SK-N-SH (cell line): ENCODE measurements around the gene PIK3R3. TPM values are rescaled to one million over a fixed set of nuclear protein-coding genes. Genes with fewer than 3 reads are reported as not detected.

Source experiments
- CTCF ChIA-PET: fragments of 300-600, 350-600 bp; formaldehyde crosslinking; extraction: SDS; loops from one replicate; lab custom pipeline; 2021; lab: Yijun Ruan, JAX
- POLR2A ChIA-PET: fragments of 350-600 bp; sonication (Branson Sonifier 250); formaldehyde crosslinking; extraction: SDS; loops from one replicate; lab custom pipeline; 2020; ENCODE audit warnings: antibody characterized with exemption, inconsistent platforms; lab: Yijun Ruan, JAX
- DNase-seq: peaks from one replicate; pipeline ENCODE4 v3.0.0; 2012
- H2AFZ ChIP-seq: fragments of 200-600 bp; sonication (generic); 2 replicates; pipeline ENCODE4 v1.8.1; 2016; ENCODE audit warnings: antibody characterized with exemption, mild to moderate bottlenecking, low read depth
- H3F3A ChIP-seq: fragments of 200-600 bp; sonication (generic); replicated peaks from 2 replicates; pipeline ENCODE3; 2016; ENCODE audit warnings: antibody characterized with exemption, mild to moderate bottlenecking; ENCODE audit not compliant: insufficient read depth
- H3K27ac ChIP-seq, 2 experiments: fragments of 200-500 bp in 1 of 2; fragments of 200-600 bp in 1 of 2; sonication (Bioruptor generic) in 1 of 2; sonication (generic), shearing (Covaris generic) in 1 of 2; 2 replicates each; pipeline versions ENCODE4 v1.5.1 to v1.6.1; 2014 to 2016; ENCODE audit warnings: low read depth in 2 of 2, inconsistent platforms in 1 of 2, low read length in 1 of 2, mild to moderate bottlenecking in 1 of 2, mixed read lengths in 1 of 2
- H3K27me3 ChIP-seq: fragments of 200-600 bp; sonication (generic), shearing (Covaris generic); 2 replicates; pipeline ENCODE4 v1.6.1; 2016; ENCODE audit warnings: mixed run types; ENCODE audit not compliant: insufficient read depth
- H3K36me3 ChIP-seq, 2 experiments: fragments of 200-500 bp in 1 of 2; fragments of 200-600 bp in 1 of 2; sonication (Bioruptor generic) in 1 of 2; sonication (generic) in 1 of 2; replicated peaks in 1 of 2; 2 replicates each; pipeline versions ENCODE3 to v1.5.1; 2014 to 2016; ENCODE audit warnings: low read length in 1 of 2, mild to moderate bottlenecking in 1 of 2; ENCODE audit not compliant: insufficient read depth in 2 of 2, control insufficient read depth in 1 of 2
- H3K4me1 ChIP-seq, 2 experiments: fragments of 200-500 bp in 1 of 2; fragments of 200-600 bp in 1 of 2; sonication (Bioruptor generic) in 1 of 2; sonication (generic), shearing (Covaris generic) in 1 of 2; 2 replicates each; pipeline versions ENCODE4 v1.5.1 to v1.6.1; 2014 to 2016; ENCODE audit warnings: low read depth in 1 of 2, low read length in 1 of 2, mixed run types in 1 of 2; ENCODE audit not compliant: insufficient read depth in 2 of 2, control insufficient read depth in 1 of 2
- H3K4me2 ChIP-seq: fragments of 200-600 bp; sonication (generic), shearing (Covaris generic); 2 replicates; pipeline ENCODE4 v1.6.1; 2017; ENCODE audit warnings: mixed run types
- H3K4me3 ChIP-seq, 2 experiments: fragments of 200-500 bp in 1 of 2; fragments of 200-600 bp in 1 of 2; sonication (Bioruptor generic) in 1 of 2; sonication (generic), shearing (Covaris generic) in 1 of 2; 2 replicates each; pipeline versions ENCODE4 v1.5.1 to v1.8.1; 2014 to 2016; ENCODE audit warnings: low read depth in 2 of 2, inconsistent platforms in 1 of 2, low read length in 1 of 2, mild to moderate bottlenecking in 1 of 2, mixed read lengths in 1 of 2, moderate library complexity in 1 of 2
- H3K79me2 ChIP-seq: fragments of 200-600 bp; sonication (generic); 2 replicates; pipeline ENCODE4 v1.8.1; 2017; ENCODE audit warnings: mild to moderate bottlenecking; ENCODE audit not compliant: insufficient read depth
- H3K9ac ChIP-seq: fragments of 200-600 bp; sonication (generic); 2 replicates; pipeline ENCODE4 v1.6.1; 2017; ENCODE audit warnings: mixed run types
- H3K9me2 ChIP-seq: fragments of 200-600 bp; sonication (generic); 2 replicates; pipeline ENCODE4 v1.6.1; 2017; ENCODE audit warnings: mixed run types
- H3K9me3 ChIP-seq: fragments of 200-600 bp; sonication (generic); 2 replicates; pipeline ENCODE4 v1.6.1; 2017; ENCODE audit warnings: mixed run types, mild to moderate bottlenecking, moderate library complexity
- H4K20me1 ChIP-seq: fragments of 200-600 bp; sonication (generic); 2 replicates; pipeline ENCODE4 v1.6.1; 2017; ENCODE audit warnings: mild to moderate bottlenecking, mixed run types; ENCODE audit not compliant: insufficient read depth
- CHD2 ChIP-seq: fragments of 150-350 bp; IDR thresholded peaks from 2 replicates; pipeline ENCODE4 v1.6.1; 2018; ENCODE audit warnings: low read length; ENCODE audit not compliant: partially characterized antibody
- ELF1 ChIP-seq: IDR thresholded peaks from 2 replicates; pipeline ENCODE4 v1.4.0; 2012
- EP300 ChIP-seq, 2 experiments: IDR thresholded peaks; 2 replicates each; pipeline versions ENCODE4 v1.4.0 to v1.6.1; 2012; ENCODE audit warnings: borderline replicate concordance in 1 of 2, low read depth in 1 of 2, low read length in 1 of 2
- EZH2phosphoT487 ChIP-seq: fragments of 200-600 bp; sonication (generic); IDR thresholded peaks from 2 replicates; pipeline ENCODE4 v1.6.1; 2017; ENCODE audit warnings: low read depth, mixed run types, mild to moderate bottlenecking, antibody characterized with exemption, moderate library complexity, borderline replicate concordance
- FOSL2 ChIP-seq: IDR thresholded peaks from 2 replicates; pipeline ENCODE4 v1.4.0; 2012; ENCODE audit warnings: low read depth, mild to moderate bottlenecking, moderate library complexity, borderline replicate concordance
- FOXJ3 ChIP-seq: sonication (generic); formaldehyde crosslinking; IDR thresholded peaks from 2 replicates; pipeline ENCODE4 v1.5.1; 2020; ENCODE audit warnings: mild to moderate bottlenecking, missing genetic modification reagents
- FOXM1 ChIP-seq: IDR thresholded peaks from 2 replicates; pipeline ENCODE4 v1.4.0; 2012; ENCODE audit warnings: low read depth, mild to moderate bottlenecking
- MAX ChIP-seq: IDR thresholded peaks from 2 replicates; pipeline ENCODE4 v1.4.0; 2012; ENCODE audit warnings: low read depth
- MXI1 ChIP-seq: IDR thresholded peaks from 2 replicates; pipeline ENCODE4 v1.6.1; 2012; ENCODE audit warnings: mild to moderate bottlenecking, low read depth, low read length, improper control_type of control experiment
- PBX3 ChIP-seq: IDR thresholded peaks from 2 replicates; pipeline ENCODE4; 2012
- RFX5 ChIP-seq: IDR thresholded peaks from 2 replicates; pipeline ENCODE4 v1.6.1; 2012; ENCODE audit warnings: mild to moderate bottlenecking, improper control_type of control experiment, low read length
- SIN3A ChIP-seq: IDR thresholded peaks from 2 replicates; pipeline ENCODE4 v1.6.1; 2012; ENCODE audit warnings: low read depth, mild to moderate bottlenecking, low read length, moderate library complexity, borderline replicate concordance
- YY1 ChIP-seq: IDR thresholded peaks from 2 replicates; pipeline ENCODE4 v1.4.0; 2012; ENCODE audit warnings: low read depth, mild to moderate bottlenecking
- ZBTB33 ChIP-seq: IDR thresholded peaks from 2 replicates; pipeline ENCODE4 v1.4.0; 2012; ENCODE audit warnings: low read depth, borderline replicate concordance
- WGBS: methylation state at CpG from one replicate; pipeline ENCODE4 v1.1.6; 2017; ENCODE audit warnings: low lambda C conversion rate; 5-methylcytosine and 5-hydroxymethylcytosine counted together
- polyA plus RNA-seq, 3 experiments: library from polyadenylated mRNA; depleted of rRNA; stranded (reverse); fragments of >200 nt; gene quantifications; 2 replicates each; pipeline ENCODE4 v1.2.3, GENCODE V29; 2012
- TF ChIP-seq, protein P1 (sequence below): fragments of 150-350 bp; IDR thresholded peaks from 2 replicates; pipeline ENCODE4 v1.6.1; 2016; ENCODE audit warnings: mild to moderate bottlenecking, low read depth, low read length
- TF ChIP-seq, protein P2 (sequence below): IDR thresholded peaks from 2 replicates; pipeline ENCODE4 v1.4.0; 2012; ENCODE audit warnings: low read depth, borderline replicate concordance

PIK3R3 gene
- polyA plus RNA-seq, 1 of the 3 experiments (the other 2 are of a cell fraction): 4.0 TPM

DNA sequence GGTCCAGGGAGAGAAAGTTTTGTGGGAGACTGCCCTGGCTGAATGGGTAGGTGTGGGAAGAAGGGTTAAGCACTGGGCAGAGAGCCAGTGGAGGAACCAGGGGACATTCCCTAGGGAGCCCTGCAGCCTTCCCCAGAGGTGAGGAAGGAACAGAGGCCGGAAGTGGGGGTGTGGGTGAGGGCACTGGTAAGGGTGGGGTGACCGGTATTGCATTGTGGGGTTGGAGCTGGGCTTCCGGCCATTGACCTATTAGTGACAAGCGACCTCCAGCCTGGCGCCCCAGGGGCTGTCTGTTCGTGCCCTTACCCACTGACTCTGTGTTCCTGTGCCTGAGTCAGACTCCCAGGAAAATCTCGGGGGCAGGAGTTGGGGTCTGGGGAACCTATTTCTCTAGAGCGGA lies 38.9 kb upstream of the PIK3R3 start:
- Histone ChIP-seq H3K27ac (no peak overlapping the region), H3K27me3 (no peaks in the 10 kb centered on the region), H2AFZ (no peak overlapping the region), H3F3A (no peaks in the 10 kb centered on the region), H4K20me1 (no peaks in the 10 kb centered on the region), H3K9me3 (no peaks in the 10 kb centered on the region), H3K36me3 (no peaks in the 10 kb centered on the region), H3K9ac (no peak overlapping the region), H3K4me2 (no peak overlapping the region), H3K9me2 (no peaks in the 10 kb centered on the region), H3K4me1 (peaks cover 7 to 9% of the 10 kb centered on the region in 2 experiments; a peak in 2 of 4 replicates), H3K4me3 (no peak overlapping the region), H3K79me2 (no peaks in the 10 kb centered on the region)
- POLR2A ChIA-PET: interaction anchor here (2.1 kb wide), 1 partner anchor 39 kb away, joined by 8 read pairs; the partner anchor contains the start of gene PIK3R3
- CTCF ChIA-PET: interaction anchor here (0.6 to 1.2 kb wide), 2 partner anchors 11 to 16 kb away, joined by 3 read pairs; no protein-coding TSS in a partner anchor
- TF ChIP-seq FOXJ3 (CRISPR knock-in tag): no peak
- TF ChIP-seq CHD2: no peak
- TF ChIP-seq, protein P1, sequence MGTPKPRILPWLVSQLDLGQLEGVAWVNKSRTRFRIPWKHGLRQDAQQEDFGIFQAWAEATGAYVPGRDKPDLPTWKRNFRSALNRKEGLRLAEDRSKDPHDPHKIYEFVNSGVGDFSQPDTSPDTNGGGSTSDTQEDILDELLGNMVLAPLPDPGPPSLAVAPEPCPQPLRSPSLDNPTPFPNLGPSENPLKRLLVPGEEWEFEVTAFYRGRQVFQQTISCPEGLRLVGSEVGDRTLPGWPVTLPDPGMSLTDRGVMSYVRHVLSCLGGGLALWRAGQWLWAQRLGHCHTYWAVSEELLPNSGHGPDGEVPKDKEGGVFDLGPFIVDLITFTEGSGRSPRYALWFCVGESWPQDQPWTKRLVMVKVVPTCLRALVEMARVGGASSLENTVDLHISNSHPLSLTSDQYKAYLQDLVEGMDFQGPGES: no peak
- 81% methylated on average over 6 of the region's 8 CpGs for WGBS
- peak; percentile 10 for DNase-seq

GRCh38 chr1:46169811-46170454 lies 37.5 kb upstream of the PIK3R3 start:
- no peak overlapping the region for H3K4me2 ChIP-seq
- no peak overlapping the region for H3K27ac ChIP-seq
- ChIA-PET POLR2A (no interaction called here), CTCF (interaction anchor here (1.2 to 2.2 kb wide), 2 partner anchors 12 to 54 kb away, joined by 3 to 8 read pairs; no protein-coding TSS in a partner anchor)
- H3K4me3 ChIP-seq: no peak overlapping the region
- H3K9me2 ChIP-seq: no peaks in the 10 kb centered on the region
- H4K20me1 ChIP-seq: no peaks in the 10 kb centered on the region
- no peak for DNase-seq
- H3K4me1 ChIP-seq: peaks cover 7 to 9% of the 10 kb centered on the region in 2 experiments; a peak in 2 of 4 replicates
- TF ChIP-seq MXI1 (no peak), YY1 (no peak), ELF1 (no peak), FOXJ3 (CRISPR knock-in tag) (no peak), FOXM1 (no peak), FOSL2 (no peak), EZH2phosphoT487 (no peak), SIN3A (no peak), ZBTB33 (no peak), EP300 (IDR thresholded peaks at IDR 0.05; ENCODE audit: borderline replicate concordance in 1 of 2, low read depth in 1 of 2, low read length in 1 of 2) (no peak), MAX (no peak), RFX5 (no peak), PBX3 (no peak)
- TF ChIP-seq, protein P1: no peak
- TF ChIP-seq, protein P2, sequence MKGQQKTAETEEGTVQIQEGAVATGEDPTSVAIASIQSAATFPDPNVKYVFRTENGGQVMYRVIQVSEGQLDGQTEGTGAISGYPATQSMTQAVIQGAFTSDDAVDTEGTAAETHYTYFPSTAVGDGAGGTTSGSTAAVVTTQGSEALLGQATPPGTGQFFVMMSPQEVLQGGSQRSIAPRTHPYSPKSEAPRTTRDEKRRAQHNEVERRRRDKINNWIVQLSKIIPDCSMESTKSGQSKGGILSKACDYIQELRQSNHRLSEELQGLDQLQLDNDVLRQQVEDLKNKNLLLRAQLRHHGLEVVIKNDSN: no peak
- no peaks in the 10 kb centered on the region for H3K79me2 ChIP-seq
- H2AFZ ChIP-seq: no peak overlapping the region
- no peaks in the 10 kb centered on the region for H3K36me3 ChIP-seq
- H3F3A ChIP-seq: no peaks in the 10 kb centered on the region
- H3K9ac ChIP-seq: no peak overlapping the region
- H3K9me3 ChIP-seq: no peaks in the 10 kb centered on the region
- H3K27me3 ChIP-seq: no peaks in the 10 kb centered on the region
- 65% methylated on average over 3 of the region's 3 CpGs for WGBS
